HG02885 (cell line): ENCODE results near the gene CHAT.

Experiments used
- ATAC-seq: cut with Tn5 transposase; IDR thresholded peaks from one replicate; pipeline ENCODE4 v1.9.1; 2021; ENCODE audit warnings: mild to moderate bottlenecking; ENCODE audit not compliant: unreplicated experiment, poor library complexity

Gene CHAT

DNA sequence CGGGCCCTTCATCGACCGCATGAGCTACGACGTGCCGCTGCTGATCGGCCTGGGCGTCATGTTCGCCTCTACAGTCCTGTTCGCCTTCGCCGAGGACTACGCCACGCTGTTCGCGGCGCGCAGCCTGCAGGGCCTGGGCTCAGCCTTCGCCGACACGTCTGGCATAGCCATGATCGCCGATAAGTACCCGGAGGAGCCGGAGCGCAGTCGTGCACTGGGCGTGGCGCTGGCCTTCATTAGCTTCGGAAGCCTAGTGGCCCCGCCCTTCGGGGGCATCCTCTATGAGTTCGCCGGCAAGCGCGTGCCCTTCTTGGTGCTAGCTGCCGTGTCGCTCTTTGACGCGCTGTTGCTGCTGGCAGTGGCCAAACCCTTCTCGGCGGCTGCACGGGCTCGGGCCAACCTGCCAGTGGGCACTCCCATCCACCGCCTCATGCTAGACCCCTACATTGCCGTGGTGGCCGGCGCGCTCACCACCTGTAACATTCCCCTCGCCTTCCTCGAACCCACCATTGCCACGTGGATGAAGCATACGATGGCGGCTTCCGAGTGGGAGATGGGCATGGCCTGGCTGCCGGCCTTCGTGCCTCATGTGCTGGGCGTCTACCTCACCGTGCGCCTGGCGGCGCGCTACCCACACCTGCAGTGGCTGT lies 2.5 kb upstream of the CHAT start:
- no peak for ATAC-seq

- no peak for ATAC-seq
These were observed 1.9 kb upstream of the CHAT start for GRCh38 chr10:49611816-49612512.

DNA sequence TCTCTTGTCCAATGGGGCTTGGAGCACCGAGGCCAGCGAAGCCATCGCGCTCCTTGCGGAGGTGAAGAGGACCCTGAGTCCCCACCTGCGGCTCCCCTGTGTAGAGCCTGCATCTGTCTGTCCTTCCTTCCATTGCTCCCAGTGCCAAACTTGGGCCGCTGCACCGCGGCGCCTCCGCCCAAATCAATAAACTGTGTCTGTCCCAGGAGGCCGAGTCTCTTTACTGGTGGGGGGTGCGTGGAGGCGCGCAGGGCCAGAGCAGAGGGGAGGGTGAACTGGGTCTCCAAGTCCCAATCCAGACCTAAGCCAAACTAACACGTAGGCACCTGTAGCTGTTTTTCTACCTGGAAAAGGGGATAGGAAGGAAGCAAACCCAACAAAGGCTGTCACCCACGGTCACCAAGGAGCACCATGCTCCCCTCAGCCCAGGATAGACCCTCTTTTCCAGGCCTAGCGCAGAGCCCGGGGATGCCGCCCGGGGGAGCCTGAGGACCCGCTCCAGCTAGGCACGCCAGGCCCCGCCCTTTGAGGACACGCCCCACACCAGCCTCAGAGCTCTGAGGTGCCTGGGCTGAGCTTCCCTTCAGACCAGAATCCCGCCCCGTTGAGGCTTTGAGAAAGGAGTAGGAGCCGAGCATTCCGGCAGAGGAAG lies 1.2 kb upstream of the CHAT start:
- no peak for ATAC-seq

DNA sequence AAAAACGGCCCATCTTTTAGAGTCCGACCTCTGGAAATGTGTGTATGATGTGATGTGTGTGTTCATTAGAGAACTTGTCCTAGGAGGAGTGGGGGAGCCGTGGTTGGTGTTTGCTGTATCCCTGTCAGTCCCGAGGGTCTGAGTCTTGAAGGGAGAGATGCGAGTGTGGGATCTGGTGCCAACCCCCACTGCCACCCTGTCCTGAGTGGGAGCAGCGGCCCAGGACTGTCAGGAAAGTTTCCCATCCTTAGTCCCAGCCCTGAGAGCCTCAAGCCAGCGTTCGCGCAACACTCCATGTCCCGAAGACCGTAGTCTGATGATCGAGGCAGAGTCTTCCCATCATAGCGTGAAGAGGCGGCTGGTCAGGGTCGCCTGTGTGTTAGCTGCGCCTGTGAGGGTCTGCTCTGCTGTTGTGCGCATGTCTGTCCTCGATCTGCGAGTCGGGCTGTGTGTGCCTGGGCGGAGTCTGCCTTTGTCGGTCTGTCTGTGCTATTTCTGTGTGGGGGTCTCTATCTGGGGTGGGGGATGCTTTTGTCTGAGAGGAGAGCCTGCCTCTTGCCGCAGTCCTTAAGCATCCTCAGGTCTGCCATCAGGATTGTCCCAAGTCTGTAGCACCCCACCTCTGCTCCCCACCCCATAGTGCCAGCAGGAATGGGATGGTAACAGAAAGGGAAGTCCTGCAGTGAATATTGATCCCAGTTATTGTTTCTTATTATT lies 514 bp upstream of the CHAT start:
- ATAC-seq = no peak

DNA sequence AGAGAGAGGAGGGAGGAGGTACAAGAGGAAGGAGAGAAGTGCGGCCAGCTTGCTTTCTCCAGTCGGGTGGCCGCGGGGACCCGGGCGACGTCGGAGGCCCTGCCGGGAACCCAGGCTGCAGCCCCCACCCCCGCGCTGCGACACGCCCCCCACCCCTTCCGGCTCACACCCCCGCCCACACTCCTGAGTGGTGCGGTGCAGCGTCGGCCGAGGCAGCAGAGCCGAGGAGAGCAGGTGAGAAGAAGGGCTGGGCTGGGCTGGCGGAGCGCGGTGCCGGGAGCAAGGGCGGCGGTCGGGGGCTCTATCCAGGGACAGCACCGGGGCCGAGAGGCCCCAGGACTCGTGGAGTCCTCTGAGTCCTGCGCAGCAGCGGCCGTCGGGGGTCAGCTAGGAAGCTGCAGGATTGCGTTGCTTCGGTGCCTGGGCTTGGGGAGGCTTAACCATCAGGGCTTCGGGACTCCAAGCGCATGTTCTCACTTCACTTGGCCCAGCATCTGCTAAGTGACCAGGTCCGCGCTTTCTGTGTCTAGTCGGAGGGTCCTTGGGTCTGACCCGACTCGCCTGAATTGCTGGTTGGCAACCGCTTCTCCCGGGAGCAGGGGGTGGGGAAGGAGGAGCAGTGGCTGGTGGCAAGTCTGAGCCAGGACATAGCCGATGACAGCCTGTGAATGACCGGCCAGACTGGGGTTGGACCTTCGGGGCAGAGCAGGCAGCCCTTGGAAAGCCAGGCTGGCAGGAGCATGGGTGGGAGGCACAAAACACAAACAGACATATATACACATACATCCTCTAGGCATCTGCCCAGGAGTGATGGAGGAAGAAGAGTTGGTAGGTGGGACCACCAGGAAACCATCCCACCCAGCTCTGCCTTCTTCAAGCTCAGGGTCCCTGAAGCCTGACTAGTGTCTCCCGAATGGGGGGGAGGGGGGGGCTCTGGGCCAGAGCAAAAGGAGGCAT lies 683 bp downstream of the CHAT start:
- ATAC-seq = no peak

- no peak for ATAC-seq
These were observed 1.4 kb downstream of the CHAT start for GRCh38 chr10:49615213-49615612.

DNA sequence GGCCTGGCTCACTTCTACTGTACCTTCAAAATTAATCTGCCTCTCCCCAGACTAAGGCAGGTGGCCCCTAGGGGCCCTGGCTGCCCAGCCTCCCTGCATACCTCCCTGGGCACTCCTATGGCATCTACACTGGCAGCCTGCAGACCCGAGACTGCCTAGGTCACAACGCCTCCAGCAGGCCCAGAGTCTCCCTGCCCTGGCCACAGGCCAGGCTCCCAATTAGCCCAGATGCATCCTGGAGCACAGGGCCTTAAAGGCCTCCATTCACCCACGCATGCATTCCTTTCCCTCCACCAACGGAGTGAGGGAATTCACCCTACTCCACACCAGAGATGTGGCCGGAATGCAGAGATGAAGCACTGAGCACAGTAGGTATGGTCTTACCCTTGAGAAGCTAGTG lies 1.9 kb downstream of the CHAT start:
- no peak for ATAC-seq

DNA sequence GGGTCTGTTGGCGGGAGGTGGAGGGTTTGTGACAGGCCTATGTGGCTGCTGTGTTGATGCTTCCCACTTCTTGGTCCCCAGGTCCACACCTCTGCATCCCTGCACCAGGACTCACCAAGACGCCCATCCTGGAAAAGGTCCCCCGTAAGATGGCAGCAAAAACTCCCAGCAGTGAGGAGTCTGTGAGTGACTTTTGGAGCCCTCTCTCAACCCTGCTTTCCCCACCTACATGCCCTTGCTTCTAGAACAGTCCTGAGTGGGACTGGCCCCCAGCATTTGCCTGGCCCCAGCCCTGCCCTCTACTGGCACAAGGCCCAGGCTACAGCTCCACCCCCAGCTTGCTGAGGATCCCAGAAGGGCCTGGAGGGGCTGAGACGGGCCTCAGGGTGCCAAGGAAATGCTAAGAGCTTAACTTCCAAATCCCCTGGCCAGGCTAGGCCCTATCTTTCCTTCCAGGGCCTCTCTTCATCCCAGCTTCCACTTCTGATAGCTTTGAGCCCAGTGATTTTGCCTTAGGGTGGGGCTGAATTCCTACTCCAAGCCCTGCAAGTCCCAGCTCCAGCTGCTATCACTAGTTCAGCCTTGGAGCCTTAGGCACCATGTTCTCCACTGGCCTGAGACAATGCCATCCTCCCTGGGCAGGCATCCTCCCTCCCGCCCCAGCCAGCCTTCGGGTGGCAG lies 2.7 kb downstream of the CHAT start:
- ATAC-seq = no peak

DNA sequence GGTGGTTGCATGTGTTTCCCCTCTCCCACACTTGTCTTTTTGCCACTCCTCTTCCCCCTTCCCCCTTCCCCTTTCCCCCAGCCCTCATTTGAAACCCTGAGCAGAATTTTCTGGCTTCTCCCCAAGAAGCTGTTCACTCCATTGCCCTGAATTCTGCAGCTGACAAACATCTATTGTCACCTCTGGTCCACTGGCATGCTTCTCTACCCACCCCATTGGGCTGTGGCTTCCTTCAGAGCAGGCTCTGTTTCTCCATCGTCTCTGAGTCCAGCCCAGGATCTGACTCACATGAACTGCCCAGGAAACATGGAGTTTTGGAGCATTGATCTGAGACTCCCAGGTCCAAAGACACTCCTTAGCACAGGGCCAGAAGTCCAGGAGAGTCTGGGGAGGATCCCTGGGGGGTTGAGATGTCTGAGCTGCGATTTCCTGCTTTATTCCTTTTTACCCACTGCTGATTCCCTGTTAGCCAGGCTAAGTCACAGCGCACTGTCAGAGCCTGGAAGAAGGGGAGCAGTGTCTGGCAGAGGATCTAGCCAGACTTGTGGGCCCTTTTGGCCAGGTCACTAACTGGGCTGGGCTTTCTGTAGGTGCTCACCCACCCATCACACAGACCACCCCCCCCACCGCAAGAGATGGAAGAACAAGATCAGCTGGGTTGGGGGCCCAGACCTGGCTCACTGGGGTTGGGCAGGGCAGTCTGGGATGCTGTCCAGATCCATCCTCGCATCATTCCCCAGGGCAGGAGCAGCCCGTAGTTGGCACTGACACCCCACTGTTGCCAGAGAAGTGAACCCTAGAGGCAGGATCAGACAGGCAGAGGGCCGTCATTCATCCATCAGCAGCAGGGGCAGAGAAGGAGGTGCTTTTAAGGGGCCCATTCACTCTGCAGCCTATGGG lies 3.5 kb downstream of the CHAT start:
- no peak for ATAC-seq

DNA sequence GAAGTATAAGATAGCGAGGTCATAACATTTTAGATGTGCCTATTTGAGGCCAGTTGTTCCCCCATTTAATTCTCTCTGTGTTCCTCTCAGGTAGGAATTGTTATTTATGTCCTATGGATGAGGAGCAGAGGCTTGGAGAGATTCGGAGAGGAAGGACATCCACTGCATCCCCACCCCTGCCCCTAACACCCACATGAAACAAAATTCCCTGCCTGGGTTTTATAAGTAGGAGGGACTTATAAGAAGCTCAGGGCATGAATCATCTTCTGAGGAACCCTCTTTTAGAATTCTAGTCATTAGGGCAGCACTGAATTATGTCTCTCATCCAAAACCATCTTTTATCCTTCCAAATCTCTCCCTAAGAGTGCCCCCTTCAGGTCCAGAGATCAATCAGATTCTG lies 5.0 kb downstream of the CHAT start:
- no peak for ATAC-seq

DNA sequence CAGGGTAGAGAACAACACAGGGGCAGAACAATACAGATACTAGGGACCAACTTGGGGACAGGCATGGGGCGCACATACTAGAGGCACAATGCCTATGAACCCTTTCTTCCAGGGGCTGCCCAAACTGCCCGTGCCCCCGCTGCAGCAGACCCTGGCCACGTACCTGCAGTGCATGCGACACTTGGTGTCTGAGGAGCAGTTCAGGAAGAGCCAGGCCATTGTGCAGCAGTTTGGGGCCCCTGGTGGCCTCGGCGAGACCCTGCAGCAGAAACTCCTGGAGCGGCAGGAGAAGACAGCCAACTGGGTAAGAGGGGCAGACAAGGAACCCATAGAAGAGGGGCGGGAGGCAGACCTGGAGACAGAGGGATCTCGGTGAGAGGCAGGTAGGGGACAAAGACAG lies 5.8 kb downstream of the CHAT start:
- ATAC-seq = no peak

GRCh38 chr10:49620286-49620810 lies 6.5 kb downstream of the CHAT start:
- no peak for ATAC-seq

DNA sequence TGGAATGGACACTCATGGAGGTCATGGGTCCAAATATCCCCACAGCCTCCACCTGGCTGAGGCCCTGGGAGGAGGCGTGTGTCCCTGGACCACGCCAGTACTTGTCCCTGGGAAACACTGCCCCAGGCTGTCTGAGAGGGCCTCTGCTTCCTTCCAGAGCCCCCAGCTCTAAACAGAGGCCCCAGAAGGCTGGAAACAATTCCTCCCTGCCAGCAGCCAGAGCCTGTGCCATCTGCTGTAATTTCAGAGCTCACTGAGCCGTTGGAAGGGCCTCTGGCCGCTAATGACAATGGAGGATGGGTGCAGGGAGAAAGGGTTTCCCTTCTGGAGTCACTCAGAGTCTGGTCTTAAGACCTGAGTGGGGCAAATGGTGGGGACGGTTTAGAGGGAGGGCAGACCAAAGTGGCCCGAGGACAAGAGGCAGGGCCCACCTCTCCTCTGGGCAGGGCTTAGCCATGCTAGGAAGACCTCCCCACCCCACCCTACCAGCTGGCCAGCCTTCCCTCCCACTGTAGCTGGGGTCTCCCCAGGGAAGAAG lies 7.1 kb downstream of the CHAT start:
- no peak for ATAC-seq

GRCh38 chr10:49621561-49621960 lies 7.7 kb downstream of the CHAT start:
- no peak for ATAC-seq

- no peak for ATAC-seq
These were observed 8.9 kb downstream of the CHAT start for GRCh38 chr10:49622426-49623425.

DNA sequence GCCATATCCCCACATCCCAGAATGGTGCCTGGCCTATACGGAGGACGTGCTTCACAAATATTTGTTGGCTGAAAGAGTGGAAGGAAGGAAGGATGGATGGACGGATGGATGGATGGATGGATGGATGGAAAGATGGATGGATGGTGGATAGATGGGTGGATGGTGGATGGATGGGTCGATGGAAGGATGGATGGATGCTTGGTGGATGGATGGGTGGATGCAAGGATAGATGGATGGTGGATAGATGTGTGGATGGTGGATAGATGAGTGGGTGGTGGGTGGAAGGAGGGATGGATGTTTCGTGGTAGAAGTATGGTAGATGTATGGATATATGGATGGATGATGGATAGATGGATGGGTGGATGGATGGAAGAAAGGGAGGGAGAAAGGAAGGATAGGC lies 10.8 kb downstream of the CHAT start:
- no peak for ATAC-seq

GRCh38 chr10:49625411-49625810 lies 11.6 kb downstream of the CHAT start:
- ATAC-seq = no peak
